Heart left ventricle (tissue), 16 donors: ENCODE data around the gene DEGS2. TPM values are rescaled to one million over a fixed set of nuclear protein-coding genes. Genes with fewer than 3 reads are reported as not detected.

Source experiments
- ATAC-seq, 4 donors: fragments of 200-7000 bp; cut with Tn5 transposase; one replicate each; pipeline ENCODE4 v1.9.1; 2020 to 2022; ENCODE audit warnings: moderate library complexity in 4 of 4, mild to moderate bottlenecking in 3 of 4, moderate number of reproducible peaks in 1 of 4
- DNase-seq, 5 donors: peaks; one replicate each; pipeline ENCODE4 v3.0.0-alpha.2; 2020
- H3K27ac ChIP-seq, 12 donors: fragments of 200-600 bp; sonication (generic) in 4 of 12; one replicate each; pipeline versions ENCODE4 v1.5.0 to v1.8.0; 2016 to 2022; ENCODE audit warnings: mild to moderate bottlenecking in 2 of 12
- H3K27me3 ChIP-seq, 9 donors: fragments of 200-600 bp; sonication (generic) in 2 of 9; one replicate each; pipeline versions ENCODE4 v1.5.1 to v1.8.0; 2016 to 2022; ENCODE audit warnings: mild to moderate bottlenecking in 3 of 9
- H3K36me3 ChIP-seq, 9 donors: fragments of 200-600 bp; sonication (generic) in 2 of 9; one replicate each; pipeline versions ENCODE4 v1.5.0 to v1.8.0; 2018 to 2022; ENCODE audit warnings: mild to moderate bottlenecking in 2 of 9
- H3K4me1 ChIP-seq, 12 donors: fragments of 200-600 bp; sonication (generic) in 4 of 12; one replicate each; pipeline versions ENCODE4 v1.5.0 to v1.8.0; 2016 to 2022; ENCODE audit warnings: mild to moderate bottlenecking in 3 of 12
- H3K4me3 ChIP-seq, 12 donors: fragments of 200-600 bp; sonication (generic) in 4 of 12; one replicate each; pipeline versions ENCODE4 v1.5.0 to v1.8.0; 2017 to 2022; ENCODE audit warnings: mild to moderate bottlenecking in 9 of 12, moderate library complexity in 4 of 12
- H3K9me3 ChIP-seq, 12 donors: fragments of 200-600 bp; sonication (generic) in 4 of 12; one replicate each; pipeline versions ENCODE4 v1.5.0 to v1.8.0; 2016 to 2022; ENCODE audit warnings: mild to moderate bottlenecking in 1 of 12
- POLR2A ChIP-seq, 2 donors: fragments of 450-650 bp; IDR thresholded peaks; one replicate each; pipeline ENCODE4 v1.6.1; 2017; ENCODE audit warnings: antibody characterized with exemption in 2 of 2, mild to moderate bottlenecking in 2 of 2, moderate library complexity in 2 of 2
- WGBS, 4 donors: extraction: QIAGEN DNeasy Blood & Tissue Kit in 2 of 4; methylation state at CpG; one replicate each; pipeline versions ENCODE4 v1.1.5 to v1.1.7; 2013 to 2018; 5-methylcytosine and 5-hydroxymethylcytosine counted together
- intact Hi-C, 10 donors: fragments of 100-400 bp; cut with DNase I; formaldehyde crosslinking; loops; one replicate each; pipeline versions ENCODE4 v1.11.1 to v1.14.2; 2022
- polyA plus RNA-seq, 2 donors: library from polyadenylated mRNA; stranded (reverse); fragments of 200-250 nt; gene quantifications; one replicate each; pipeline ENCODE4 v1.2.3, GENCODE V29; 2013
- total RNA-seq, 9 donors: library from RNA; depleted of rRNA in 2 of 9; stranded (reverse); fragments of >200 nt in 2 of 9; fragmentation: NEBNext Ultra II Directional in 3 of 9; extraction: Animal tissue kit (Norgen Biotek cat#: 25700) in 3 of 9; gene quantifications; one replicate each; pipeline versions ENCODE4 v1.1.0 to v1.2.4, GENCODE V29; 2016 to 2023
- TF ChIP-seq, protein P1 (sequence below), 12 donors: fragments of 200-600 bp; sonication (generic) in 4 of 12; IDR thresholded peaks; one replicate each; pipeline versions ENCODE4 v1.5.0 to v1.8.0; 2018 to 2022; ENCODE audit warnings: antibody characterized with exemption in 12 of 12, mild to moderate bottlenecking in 5 of 12
- donor health status: ischemic (EF 13 %, LVEDD 7.1; RV severe dilation, severe dysfunction).
- donor health status: healthy with polysubstance abuse.
- donor health status: DM: no; HTN: yes; CAD: no.
- donor health status: DM: no; HTN: no; CAD: no.
- donor health status: ischemic (EF 25% LVEDD 6.9; RV normal size, moderate dysfunction).
- donor health status: ischemic (EF 25% LVEDD 5.7; RV mildly dilated, moderate dysfunction).
- donor health status: healthy.
- donor health status: DM: yes; HTN: yes; CAD: no.
- donor health status: ischemic (EF 35%, LVEDD 5.7; RV mildly dilated, moderate dysfunction).
- donor health status: nonischemic (EF 11% LVEDD 7.7; RV severe dilation, severe dysfunction).
- donor health status: DM: yes; HTN: yes; CAD: no.
- donor health status: PGD.
- donor health status: ischemic (EF 29% LVEDD 5.4; RV normal size, mild dysfunction).
- donor health status: nonischemic (EF 23%, LVEDD 6.1; RV moderate dilation, normal function).

DEGS2 gene
- total and polyA plus RNA-seq, 11 donors: 0.08 to 0.48 (median 0.30) TPM; not detected in 7

DNA sequence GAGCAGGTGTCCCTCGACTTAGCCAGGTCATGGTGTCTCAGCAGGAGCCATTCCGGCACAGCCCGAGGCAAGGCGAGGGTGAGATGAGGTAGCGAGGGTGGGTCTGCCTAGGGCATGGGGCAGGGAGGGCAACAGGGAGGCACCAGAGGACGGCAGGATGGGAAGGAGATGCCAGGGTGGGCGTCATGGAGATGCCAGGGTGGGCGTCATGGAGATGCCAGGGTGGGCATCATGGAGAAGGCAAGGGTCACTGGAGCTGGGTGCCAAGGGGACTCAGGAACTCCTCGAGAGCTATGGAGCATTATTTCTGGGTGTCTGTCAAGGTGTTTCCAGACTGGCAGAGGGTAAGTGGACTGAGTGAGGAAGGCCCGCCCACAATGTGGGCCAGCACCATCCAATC, 7.4 kb downstream of the DEGS2 start:
- TF ChIP-seq POLR2A (IDR thresholded peaks at IDR 0.05): no peak
- TF ChIP-seq, protein P1, sequence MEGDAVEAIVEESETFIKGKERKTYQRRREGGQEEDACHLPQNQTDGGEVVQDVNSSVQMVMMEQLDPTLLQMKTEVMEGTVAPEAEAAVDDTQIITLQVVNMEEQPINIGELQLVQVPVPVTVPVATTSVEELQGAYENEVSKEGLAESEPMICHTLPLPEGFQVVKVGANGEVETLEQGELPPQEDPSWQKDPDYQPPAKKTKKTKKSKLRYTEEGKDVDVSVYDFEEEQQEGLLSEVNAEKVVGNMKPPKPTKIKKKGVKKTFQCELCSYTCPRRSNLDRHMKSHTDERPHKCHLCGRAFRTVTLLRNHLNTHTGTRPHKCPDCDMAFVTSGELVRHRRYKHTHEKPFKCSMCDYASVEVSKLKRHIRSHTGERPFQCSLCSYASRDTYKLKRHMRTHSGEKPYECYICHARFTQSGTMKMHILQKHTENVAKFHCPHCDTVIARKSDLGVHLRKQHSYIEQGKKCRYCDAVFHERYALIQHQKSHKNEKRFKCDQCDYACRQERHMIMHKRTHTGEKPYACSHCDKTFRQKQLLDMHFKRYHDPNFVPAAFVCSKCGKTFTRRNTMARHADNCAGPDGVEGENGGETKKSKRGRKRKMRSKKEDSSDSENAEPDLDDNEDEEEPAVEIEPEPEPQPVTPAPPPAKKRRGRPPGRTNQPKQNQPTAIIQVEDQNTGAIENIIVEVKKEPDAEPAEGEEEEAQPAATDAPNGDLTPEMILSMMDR (IDR thresholded peaks at IDR 0.05): no peak
- peaks cover 0 to 11% (median 6%) of the 10 kb centered on the region in 12 donors for H3K9me3 ChIP-seq
- H3K27ac ChIP-seq: no peak overlapping the region
- H3K4me1 ChIP-seq: peaks cover 0 to 8% (median 0%) of the 10 kb centered on the region in 12 donors
- peaks cover 0 to 8% (median 0%) of the 10 kb centered on the region in 9 donors for H3K27me3 ChIP-seq
- H3K36me3 ChIP-seq: no peaks in the 10 kb centered on the region
- 88 to 91% (median 90%) methylated on average over 10 of the region's 10 CpGs for WGBS, 4 donors
- ATAC-seq (no peak), DNase-seq (no peak)
- intact Hi-C loops: no loop called here
- no peak overlapping the region for H3K4me3 ChIP-seq

DNA sequence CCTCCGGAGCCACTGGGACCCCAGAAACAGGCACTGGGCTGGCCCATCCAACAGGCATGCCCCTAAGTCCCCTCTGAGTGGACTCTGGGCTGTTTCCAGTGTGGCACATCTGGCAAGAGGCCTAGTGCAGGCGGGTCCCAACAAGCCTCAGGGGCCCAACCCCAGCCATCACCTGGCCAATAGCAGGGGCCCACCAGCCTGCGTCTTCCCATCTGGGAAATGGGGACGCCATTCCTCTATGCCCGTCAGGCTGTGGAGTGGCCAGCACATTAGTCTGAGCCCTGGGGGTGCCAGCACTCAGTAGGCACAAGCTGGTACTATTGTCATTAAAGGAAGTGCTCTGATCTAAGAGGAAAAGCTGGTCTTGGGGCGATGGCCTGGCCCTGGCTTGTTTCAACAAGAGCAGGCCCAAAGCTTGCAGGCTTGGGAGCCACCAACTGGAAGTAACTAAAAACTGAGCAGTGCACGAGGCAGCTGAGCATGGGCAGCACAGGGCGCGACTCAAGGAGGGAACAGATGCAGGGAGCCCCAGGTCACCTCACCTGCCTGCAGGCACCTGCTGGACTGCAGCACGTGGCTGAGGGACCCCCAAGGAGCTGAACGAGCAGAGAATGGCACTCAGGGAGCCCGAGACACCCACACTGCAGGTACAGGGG, 8.4 kb downstream of the DEGS2 start:
- no peak overlapping the region for H3K27ac ChIP-seq
- WGBS, 4 donors: 82 to 90% (median 86%) methylated on average over 9 to 12 of the region's 12 CpGs
- no peaks in the 10 kb centered on the region for H3K36me3 ChIP-seq
- intact Hi-C loops: no loop called here
- peaks cover 0 to 14% (median 0%) of the 10 kb centered on the region in 12 donors for H3K4me1 ChIP-seq
- H3K27me3 ChIP-seq: peaks cover 0 to 8% (median 0%) of the 10 kb centered on the region in 9 donors
- ATAC-seq (no peak), DNase-seq (no peak)
- H3K9me3 ChIP-seq: peaks cover 0 to 11% (median 6%) of the 10 kb centered on the region in 12 donors
- no peak for TF ChIP-seq POLR2A (IDR thresholded peaks at IDR 0.05)
- TF ChIP-seq, protein P1 (IDR thresholded peaks at IDR 0.05): no peak
- no peak overlapping the region for H3K4me3 ChIP-seq

DNA sequence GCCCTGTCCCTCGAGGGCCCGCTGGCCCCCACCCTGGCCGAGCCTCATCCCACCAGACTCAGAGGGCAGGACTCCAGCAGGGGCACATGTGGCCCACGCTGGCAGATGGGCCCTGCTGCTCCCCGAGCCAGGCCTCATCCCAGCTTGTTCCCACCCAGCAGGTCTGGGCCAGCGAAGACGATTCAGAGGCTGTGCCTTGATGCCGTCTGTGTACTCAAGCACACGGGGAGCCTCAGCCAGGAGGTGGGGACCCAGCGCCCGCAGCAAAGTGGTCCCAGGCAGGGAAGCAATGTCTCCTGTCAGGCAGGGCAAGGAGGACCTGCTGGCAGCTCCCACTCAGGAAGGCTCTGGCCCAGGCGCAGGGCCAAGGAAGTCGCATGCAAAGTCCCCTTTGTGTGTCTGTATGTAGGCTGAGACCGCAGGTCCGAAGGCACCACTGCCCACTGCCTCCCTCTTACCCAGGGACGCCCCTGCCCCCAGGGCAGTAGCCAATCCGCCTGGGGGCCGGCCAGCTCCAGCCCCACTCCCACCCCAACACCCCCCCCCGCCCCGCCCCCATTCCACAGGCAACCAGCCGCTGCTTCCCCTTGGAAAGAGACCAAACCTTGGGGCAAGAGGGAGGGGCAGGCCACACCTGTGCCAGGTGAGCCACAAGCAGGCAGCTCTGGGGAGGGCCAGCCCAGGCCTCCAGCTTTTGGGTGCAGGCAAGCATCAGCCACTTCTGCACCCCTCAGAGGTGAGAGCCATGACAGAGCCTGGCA, 9.4 kb downstream of the DEGS2 start:
- H3K9me3 ChIP-seq: peaks cover 0 to 9% (median 4%) of the 10 kb centered on the region in 12 donors
- no peak overlapping the region for H3K4me3 ChIP-seq
- WGBS, 4 donors: 49 to 80% (median 52%) methylated on average over 6 to 21 of the region's 21 CpGs
- DNase-seq (peak in 1 of 5 donors; percentile 19), ATAC-seq (no peak)
- peaks cover 0 to 19% (median under 1%) of the 10 kb centered on the region in 12 donors for H3K4me1 ChIP-seq
- peaks cover 0 to 8% (median 0%) of the 10 kb centered on the region in 9 donors for H3K27me3 ChIP-seq
- no peaks in the 10 kb centered on the region for H3K36me3 ChIP-seq
- intact Hi-C loops: no loop called here
- TF ChIP-seq, protein P1 (IDR thresholded peaks at IDR 0.05): no peak
- TF ChIP-seq POLR2A (IDR thresholded peaks at IDR 0.05): no peak
- H3K27ac ChIP-seq: no peak overlapping the region
